CD1c-positive myeloid dendritic cell (primary cell): ENCODE data around the gene ACSM2B.
"Not testable (repeated sequence)": the region's sequence is repeated elsewhere in the genome, so short reads cannot be mapped to it uniquely, and the experiment has no call there.

Source experiments
- DNase-seq: peaks from one replicate; pipeline ENCODE4 v3.0.0-alpha.2; 2016; ENCODE audit errors: extremely low spot score

ACSM2B gene

DNA sequence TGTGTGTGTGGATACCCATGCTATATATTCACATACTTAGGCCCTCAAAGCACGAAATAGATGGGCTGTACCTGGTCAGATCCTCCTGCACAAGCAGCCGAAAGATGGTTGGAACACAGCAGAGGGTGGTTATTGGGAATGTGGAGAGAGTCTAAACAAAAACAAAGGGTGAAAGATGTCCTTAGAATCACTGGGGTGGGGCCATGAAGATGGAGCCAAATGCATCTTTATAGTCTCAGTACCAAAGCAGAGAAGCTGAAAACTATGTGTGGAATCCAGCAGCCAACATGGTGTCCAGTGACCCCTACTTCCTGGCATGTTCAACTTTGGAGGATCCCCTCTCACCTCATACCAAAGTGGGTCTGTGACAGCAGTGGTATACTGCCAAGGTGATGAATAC lies 19.5 kb upstream of the ACSM2B start:
- DNase-seq, result not testable (repeated sequence)

DNA sequence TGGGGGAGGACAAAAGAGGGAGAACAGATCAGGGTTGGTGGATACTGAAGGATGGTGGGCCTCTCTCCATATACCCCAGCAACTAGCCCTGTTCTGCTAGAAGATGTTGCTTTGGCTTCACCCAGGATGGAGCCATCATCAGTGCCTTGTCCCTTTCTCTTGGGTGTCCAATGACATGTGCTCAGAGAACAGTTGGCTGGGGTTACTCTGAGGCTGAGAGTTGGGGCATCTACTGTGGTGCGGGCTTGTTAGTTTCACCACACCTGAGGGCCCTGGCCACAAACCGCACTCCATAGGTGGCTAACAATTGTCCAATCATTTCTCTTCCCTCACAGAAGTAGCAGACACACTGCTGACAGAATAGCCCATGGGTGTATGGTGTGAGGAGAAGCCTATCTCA lies 18.9 kb upstream of the ACSM2B start:
- not testable (repeated sequence) for DNase-seq

DNA sequence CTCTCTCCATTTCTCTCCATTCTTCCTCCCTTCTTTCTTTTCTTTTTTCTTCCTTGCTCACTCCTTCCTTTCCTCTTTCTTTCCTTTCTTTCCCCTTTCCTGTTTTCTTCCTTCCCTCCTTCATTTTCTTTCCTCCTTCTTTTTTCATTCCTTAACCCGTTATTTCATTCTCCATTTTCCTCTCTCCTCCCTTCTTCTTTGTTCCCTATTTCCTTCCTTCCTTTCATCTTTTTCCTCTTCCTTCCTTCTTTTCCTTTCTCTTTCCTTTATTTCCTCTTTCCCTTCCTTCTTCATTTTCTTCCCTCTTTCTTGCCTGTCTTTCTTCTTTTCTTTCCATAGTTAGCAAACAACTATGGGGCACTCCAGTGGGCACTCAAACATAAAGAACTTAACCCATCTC lies 16.6 kb upstream of the ACSM2B start:
- not testable (repeated sequence) for DNase-seq

DNA sequence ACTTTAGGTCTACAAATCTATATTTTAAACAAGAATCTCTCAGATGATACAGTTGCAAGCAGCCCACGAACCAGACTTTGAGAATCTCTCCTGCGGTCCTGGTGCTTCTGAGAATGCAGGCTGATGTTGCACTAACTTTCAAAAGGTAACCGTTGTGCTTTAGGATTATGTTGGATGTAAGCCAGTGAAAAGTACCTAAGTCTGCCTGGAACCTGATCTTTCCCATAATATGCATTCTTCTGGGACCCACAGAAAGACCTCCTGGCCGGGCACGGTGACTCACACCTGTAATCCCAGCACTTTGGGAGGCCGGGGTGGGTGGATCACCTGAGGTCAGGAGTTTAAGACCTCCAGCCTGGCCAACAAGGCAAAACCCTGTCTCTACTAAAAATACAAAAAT lies 13.3 kb upstream of the ACSM2B start:
- not testable (repeated sequence) for DNase-seq

DNA sequence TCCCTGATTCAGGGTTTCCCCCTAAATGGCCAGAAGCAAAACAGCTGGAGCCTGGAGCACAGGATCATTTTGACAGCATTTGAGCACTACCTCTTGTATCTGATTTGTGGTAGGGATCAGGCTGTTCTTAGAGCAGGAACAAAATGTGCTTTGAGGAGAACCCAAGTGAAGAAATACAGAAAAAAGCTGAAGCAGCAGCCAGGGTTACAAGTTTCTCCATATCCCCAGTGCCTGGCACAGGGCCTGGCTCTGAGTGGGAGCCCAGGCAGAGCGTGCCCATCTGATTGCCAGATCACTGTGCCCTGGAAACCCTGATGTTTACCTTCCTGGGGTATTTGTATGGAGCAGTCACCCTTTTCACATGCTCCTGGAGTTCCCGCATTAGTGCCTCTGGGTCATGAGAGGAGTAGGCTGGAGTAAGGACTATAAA lies 11.5 kb upstream of the ACSM2B start:
- not testable (repeated sequence) for DNase-seq

DNA sequence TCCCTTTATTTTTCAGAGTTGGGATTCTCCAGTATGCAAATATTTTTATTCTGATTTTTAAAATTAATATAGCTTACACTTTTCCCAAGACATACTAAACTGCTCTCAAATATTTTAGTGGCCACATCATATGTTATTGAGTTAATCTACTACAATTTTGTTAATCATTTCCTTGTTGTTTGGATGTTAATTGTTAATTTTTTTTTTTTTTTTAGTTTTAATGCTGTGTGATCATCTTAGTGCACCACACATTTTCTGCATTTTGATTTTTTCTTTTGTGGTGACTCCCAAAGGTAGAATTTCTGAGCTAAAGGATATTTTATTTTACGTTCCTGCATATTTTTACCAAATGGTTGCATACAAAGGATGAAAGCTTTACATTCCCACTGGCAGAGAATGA lies 10.5 kb upstream of the ACSM2B start:
- DNase-seq, result not testable (repeated sequence)

DNA sequence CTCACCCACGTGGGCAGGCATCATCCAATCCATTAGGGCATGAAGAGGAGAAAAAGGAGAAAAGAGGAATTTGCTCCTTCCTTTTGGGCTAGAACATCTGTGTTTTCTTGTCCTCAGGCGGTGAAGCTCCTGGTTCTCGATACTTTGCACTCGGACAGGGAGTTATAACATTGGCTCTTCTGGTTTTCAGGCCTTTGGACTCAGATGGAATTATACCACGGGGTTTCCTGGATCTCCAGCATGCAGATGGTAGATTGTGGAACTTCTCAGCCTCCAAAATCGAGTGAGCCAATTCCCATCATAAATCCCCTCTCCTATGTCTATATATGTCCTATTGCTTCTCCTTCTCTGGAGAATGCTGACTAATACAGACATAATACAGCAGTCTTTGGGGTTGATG lies 9.9 kb upstream of the ACSM2B start:
- DNase-seq, result not testable (repeated sequence)

DNA sequence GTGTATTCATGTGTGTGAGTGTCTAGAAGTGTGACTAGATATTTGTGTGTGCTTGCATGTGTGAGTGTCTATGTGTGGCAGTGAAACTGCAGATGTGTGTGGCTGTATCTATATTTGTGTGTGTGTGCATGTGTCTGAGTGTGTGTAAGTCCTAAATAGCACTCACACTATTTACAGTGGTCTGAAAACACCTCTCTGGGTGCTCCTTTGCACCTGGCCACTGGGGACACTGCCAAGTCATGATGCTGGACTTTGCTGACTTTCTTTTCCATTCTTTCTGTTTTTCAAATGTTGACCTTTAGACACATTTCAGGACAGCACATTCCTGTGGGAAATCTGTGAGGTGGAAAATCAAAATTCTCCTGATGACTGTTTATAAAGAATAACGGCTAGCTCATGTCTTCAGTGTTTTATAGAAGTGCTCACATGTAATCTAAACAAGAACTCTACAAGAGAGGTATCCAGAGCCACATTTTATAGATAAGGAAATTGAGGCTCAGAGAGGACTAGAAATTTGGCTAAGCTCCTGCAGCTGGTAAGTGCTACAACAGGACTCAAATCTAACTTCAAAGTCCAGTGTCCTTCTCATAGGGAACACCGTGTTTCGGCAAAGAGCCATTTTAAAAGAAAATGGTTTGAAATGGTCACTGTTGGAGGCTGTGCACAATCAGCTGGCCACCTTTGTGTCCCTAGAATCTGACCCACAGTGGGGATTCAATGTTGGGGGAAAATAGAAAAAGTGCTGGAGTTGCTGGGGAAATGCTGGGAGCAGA lies 4.5 kb upstream of the ACSM2B start:
- not testable (repeated sequence) for DNase-seq

DNA sequence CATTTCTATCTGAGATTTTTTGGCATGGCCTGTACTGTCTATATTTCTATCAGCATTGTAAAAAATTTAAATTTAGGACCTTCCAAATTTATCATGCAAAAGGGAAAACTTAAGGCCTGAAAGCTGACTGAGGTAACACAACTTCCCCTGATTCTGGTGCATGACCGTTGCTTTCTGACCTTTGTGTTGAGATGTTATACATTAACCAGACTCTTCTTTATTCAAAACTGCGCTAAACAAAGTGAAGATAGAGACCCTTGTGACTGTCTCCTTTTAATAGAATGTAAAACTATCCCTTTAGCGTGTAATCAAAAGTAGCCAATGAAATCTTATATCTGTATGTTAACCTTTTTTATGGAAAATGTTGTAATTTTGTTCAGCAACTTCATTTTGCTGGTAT lies 1.9 kb upstream of the ACSM2B start:
- DNase-seq, result not testable (repeated sequence)

DNA sequence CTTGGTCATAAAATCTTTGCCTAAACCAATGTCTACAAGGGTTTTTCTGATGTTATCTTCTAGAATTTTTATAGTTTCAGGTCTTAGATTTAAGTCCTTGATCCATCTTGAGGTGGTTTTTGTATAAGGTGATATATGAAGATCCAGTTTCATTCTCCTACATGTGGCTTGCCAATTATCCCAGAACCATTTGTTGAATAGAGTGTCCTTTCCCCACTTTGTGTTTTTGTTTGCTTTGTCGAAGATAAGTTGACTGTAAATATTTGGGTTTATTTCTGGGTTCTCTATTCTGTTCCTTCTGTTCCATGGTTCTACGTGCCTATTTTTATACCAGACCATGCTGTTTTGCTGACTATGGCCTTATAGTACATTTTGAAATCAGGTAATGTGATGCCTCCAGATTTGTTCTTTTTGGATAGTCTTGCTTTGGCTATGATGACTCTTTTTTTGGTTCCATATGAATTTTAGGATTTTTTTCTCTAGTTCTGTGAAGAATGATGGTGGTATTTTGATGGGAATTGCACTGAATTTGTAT lies 7.0 kb downstream of the ACSM2B start:
- DNase-seq, result not testable (repeated sequence)

DNA sequence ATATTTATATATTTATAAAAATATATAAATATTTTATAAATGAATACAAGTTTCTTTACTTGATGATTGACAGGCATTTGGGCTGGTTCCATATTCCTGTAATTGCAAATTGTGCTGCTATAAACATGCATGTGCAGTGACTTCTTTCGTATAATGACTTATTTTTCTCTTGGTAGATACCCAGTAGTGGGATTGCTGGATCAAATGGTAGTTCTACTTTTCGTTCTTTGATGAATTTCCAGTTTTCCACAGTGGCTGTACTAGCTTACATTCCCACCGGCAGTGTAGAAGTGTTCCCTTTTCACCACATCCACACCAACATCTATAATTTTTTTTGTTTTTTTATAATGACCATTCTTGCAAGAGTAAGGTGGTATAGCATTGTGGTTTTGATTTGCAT lies 7.8 kb downstream of the ACSM2B start:
- DNase-seq, result no peak

DNA sequence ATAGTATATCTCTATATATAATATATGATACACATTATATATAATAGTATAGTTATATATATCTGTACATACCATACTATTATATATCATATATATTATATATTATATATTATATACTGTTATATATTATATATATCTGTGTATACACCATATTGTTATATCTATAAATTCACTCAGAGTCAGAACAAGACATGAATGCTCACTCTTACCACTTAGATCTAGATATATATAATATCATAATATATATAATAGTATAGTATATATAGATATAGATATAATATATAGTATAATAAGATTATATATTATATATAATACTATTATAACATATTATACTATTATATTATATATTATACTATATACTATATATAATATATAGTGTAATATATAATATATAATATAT lies 9.3 kb downstream of the ACSM2B start:
- no peak for DNase-seq

DNA sequence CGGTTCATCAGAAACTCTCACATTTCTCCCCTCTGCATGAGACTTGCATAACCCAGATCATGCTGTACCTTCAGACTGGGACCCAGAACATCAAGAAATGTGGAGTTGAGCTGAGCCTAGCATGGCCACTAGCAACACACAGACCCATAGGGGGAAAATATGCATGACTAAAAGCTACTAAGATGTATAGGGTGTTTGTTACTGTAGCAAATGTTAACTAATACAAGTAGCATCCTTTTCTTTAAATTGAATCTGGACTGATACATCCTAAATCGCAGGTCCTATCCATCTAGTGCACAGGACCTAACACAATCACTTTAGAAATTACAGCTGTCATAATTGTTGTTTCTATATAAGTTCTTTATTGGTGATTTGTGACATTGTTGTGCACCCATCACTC lies 10.8 kb downstream of the ACSM2B start:
- DNase-seq, result not testable (repeated sequence)

DNA sequence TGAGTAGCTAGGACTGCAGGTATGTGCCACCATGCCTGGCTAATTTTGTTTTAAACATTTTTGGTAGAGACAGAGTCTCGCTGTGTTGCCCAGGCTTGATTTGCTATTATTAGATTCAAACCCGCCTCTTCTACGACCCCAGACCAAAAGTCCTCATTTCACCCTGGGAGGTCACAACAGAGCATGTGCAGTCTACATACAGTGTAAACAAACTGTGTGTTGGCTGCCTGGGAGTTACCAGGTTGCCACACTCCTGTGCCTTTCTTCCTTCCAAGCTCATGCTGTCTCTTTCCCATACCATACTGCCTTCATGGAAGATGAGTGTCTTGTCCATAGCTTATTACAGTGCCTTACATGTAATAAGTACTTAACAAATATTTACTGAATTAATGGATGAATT lies 11.9 kb downstream of the ACSM2B start:
- not testable (repeated sequence) for DNase-seq

DNA sequence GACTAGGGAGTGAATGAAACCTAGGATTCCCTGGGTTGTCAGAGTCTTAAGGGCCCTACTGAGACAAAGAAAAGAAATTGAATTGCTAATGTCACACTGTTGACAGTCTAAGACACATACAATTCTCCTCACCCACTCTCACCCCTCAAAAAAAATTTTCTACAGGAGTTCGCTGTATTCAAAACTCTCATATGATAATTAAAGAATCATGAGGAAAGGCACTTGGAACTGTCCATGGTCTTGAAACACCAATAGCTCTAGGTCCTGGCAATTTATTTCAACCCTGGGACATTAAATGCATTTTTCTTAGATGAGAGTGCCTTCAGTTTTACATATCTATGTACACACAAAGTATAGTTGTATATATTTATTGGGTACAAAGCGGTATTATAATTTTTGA lies 20.5 kb downstream of the ACSM2B start:
- DNase-seq, result not testable (repeated sequence)

DNA sequence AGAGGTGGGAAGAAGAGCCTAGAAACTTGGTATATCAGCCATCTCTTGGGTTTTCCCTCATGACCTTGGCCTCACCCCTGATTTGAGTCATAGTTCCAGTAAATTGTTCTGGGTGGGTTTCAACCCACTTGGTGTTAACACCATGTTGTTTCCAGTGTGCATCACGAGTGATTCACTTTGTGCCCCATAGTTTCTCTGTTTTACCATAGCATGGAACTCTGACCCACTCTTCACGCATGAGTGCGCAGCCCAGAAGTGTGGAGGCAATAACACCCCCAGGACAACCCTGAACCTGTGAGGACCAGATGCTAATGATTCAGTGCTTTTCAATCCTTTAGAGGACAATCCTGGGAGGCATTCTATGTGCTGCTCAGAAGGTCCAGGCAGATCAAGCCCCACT lies 21.5 kb downstream of the ACSM2B start:
- DNase-seq, result not testable (repeated sequence)

DNA sequence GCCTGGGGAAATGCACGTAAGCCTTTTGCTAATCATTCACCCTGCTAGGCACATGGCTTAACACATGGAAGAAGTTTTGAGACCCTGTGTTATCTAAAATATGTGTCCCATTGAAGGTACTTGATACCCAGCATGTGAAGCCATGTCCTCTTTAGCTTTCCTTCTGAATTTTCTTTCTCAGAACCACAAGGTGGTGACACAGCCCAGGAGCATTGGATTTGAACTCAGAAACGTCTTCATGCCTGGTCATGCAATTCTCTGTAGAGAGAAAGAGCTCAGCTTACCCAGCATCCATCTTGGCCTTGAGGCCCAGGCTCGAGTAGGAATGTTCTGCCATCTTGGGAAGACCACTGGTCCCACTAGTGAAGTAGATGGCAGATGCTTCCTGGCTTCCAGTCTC lies 22.7 kb downstream of the ACSM2B start:
- not testable (repeated sequence) for DNase-seq

DNA sequence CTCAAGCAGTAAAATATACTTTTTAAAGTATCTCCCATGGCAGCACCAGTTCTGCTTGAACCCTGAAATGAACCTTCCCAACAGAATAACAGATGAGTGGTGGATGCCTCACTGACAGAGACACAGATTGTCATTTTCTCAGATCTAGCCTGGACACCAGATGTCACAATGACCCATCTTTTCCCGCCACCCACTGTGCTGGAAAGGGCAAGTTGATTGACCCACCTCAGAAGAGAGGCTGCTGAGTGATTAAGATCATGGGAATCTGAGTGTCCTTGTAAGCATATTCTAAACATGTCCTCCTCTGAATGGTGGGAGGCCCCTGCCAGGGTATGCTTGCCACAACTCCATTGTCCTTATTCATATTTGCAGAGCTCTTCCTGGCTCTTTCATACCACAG lies 29.2 kb downstream of the ACSM2B start:
- DNase-seq, result not testable (repeated sequence)

DNA sequence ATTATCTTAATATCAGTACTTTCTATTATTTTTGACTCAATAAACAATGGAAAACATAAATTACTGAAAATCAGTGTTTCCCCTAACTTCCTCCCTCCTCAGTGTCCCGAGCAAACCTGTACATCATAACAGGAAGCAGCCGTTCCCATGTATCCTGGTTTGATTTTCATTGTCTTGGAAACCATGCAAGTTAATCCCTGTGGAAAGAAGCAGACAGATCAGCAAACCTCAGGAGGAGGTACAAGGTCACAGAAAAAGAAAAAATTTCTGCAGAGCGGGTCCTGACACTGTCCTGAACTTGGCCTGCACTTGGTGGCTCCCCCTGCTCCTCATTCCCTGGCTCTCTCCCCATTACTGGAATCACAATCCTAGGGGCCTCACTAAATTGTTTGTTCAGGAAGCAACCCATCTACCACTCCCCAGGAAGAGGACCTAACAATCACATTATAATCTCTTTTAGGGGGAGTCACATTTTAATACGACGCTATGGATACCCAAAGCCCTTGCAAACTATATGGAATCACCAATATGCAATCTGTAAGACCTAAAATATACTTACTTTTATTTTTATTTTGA lies 29.8 kb downstream of the ACSM2B start:
- DNase-seq, result not testable (repeated sequence)

DNA sequence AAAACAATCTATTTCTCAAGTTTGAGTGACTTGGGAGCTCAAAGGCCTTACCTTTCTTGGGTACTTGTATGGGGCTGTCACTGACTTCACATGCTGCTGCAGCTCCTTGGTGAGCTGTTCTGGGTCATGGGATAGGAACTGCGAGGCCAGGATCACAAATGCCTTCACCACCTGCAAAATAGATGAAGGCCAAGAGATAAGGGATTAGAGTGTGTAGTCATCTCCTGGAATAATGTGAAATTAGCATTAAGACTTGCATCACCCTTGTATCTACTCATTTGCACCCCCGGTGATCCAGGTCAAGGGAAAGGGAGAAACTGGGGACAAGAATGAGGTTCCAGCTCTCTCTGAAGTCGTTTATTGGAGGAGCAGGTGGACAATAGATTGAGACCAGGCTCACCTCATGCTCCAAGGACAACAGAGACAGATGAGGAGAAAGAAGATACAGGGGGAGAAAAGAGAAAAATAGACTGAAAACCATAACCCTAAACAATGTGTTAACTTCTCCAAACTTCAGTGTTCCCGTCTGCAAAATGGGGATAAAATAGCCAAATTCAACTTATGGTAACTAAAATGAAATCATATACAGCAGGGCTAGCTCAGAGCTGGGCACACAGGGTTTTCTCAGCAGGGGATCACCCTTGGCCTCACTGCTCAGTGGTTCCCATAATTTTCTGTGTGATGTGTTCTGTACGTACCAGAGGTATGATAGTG lies 35.4 kb downstream of the ACSM2B start:
- DNase-seq, result not testable (repeated sequence)

DNA sequence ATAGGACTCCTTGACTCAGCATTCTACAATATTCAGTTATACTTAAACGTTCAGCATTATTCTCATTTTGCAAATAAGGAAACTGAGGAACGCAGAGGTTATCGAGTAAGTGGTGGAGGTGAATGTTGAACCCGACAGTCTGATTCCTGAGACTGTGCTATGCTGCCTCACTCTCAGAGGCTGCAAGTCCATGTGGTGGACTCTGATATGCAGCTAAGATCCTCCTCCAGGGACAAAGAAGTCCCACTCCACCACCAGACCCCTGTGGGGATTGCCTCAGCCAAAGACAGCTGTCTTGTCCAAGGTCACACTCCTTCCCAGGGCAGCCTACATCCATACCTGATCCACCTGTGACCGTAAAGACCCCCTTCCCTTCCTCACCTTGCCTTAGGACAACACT lies 37.5 kb downstream of the ACSM2B start:
- DNase-seq, result no peak

DNA sequence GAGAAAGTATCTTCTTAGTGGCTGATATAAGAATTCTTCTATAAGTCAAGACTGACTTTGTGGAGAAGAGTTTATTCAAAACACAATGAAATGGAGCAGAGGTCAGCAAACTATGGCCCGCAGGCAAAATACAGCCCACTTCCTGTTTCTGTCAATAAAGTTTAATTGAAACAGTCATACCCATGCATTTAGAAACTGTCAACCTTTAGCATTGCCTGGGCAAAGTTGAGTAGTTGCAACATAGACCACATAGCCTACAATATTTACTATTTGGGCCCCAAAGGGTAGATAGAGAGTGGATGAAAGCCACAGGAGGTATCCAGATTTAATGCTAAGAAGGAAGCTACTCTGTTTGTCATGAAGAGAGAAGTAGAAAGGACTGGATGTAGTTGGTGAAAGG lies 38.0 kb downstream of the ACSM2B start:
- DNase-seq, result no peak

DNA sequence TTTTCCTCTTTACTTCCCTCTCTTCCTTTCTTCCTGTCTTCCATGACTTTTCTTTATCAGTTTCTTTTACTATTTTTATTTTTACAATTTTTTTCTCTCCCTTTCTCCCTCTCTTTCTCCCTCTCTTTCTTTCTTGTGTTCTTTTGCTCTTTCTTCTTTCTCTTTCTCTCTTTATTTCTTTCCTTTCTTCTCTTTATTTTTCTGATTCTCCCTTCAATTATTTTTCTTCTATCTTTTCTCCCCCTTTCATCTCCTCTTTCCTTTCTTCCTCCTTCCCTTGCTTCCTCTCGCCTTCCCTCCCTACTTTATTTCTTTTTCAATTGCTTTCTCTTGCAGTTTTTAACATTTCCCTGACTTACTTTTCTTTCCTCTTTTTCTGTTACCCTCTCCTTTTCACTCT lies 39.5 kb downstream of the ACSM2B start:
- not testable (repeated sequence) for DNase-seq
